ENCODE measurements around the gene UBC. TPM values are rescaled to one million over a fixed set of nuclear protein-coding genes. Genes with fewer than 3 reads are reported as not detected.

Gene UBC
- total and polyA plus RNA-seq, 9 of the 15 experiments (the other 6 are each of a cell fraction or from before 2014, with no cell fraction given) = 533 to 1,153 (median 813) TPM

DNA sequence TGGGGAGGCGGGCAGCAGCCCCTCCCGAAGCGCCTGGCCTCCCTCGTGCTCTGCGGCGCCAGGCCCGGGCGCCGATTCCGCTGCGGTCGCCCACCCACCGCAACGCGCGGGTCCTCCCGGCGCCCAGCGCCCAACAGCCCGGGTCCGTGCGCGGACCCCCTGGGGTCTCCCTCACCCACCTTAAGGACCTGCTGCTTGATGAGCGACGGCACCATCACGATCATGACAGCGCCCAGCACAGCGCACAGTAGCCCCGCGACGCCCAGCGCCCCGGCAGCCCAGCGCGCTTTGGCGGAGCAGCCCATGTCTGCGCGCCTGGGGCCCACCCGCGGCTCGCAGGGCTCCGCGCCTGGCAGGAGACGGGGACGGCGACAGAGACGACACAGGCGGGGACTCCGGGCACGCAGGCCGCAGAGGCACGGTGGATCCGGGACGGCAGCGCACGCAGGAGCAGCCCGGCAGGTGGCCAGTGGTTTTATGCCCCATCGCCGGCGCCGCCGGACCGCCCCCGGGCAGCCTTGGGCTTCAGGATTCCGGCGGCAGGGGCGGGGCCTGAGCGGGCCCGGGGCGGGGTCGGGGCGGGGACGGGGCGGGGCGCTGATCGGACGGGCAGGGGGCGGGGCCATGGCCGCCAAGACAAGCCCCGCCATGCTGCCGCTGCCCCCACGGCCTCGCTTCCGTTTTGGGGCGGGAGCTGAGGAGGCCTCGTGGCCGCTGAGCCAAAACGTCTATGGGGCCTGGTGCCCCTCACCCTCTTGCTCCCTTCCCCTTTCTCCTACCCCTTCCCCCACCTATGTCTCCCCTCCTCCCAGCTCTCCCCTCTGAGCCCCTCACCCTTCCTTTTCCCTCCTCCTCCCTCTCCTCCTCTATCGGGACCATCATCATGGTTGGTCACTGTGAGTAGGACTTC, 50.8 kb downstream of the UBC start, which contains the start of gene SCARB1 (continued):
- TF ChIP-seq, protein P1, sequence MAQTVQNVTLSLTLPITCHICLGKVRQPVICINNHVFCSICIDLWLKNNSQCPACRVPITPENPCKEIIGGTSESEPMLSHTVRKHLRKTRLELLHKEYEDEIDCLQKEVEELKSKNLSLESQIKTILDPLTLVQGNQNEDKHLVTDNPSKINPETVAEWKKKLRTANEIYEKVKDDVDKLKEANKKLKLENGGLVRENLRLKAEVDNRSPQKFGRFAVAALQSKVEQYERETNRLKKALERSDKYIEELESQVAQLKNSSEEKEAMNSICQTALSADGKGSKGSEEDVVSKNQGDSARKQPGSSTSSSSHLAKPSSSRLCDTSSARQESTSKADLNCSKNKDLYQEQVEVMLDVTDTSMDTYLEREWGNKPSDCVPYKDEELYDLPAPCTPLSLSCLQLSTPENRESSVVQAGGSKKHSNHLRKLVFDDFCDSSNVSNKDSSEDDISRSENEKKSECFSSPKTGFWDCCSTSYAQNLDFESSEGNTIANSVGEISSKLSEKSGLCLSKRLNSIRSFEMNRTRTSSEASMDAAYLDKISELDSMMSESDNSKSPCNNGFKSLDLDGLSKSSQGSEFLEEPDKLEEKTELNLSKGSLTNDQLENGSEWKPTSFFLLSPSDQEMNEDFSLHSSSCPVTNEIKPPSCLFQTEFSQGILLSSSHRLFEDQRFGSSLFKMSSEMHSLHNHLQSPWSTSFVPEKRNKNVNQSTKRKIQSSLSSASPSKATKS (CRISPR knock-in tag; IDR thresholded peaks at IDR 0.05) = no peak
- peak; percentile 85 for TF ChIP-seq POLR2B (IDR thresholded peaks at IDR 0.05; ENCODE audit: low read depth, partially characterized antibody)
- TF ChIP-seq DNMT1 (IDR thresholded peaks at IDR 0.05) = no peak
- TF ChIP-seq, protein P2, sequence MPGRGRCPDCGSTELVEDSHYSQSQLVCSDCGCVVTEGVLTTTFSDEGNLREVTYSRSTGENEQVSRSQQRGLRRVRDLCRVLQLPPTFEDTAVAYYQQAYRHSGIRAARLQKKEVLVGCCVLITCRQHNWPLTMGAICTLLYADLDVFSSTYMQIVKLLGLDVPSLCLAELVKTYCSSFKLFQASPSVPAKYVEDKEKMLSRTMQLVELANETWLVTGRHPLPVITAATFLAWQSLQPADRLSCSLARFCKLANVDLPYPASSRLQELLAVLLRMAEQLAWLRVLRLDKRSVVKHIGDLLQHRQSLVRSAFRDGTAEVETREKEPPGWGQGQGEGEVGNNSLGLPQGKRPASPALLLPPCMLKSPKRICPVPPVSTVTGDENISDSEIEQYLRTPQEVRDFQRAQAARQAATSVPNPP (IDR thresholded peaks at IDR 0.05; ENCODE audit: borderline replicate concordance, insufficient read depth, insufficient read length) = no peak
- TF ChIP-seq ZNF778 (CRISPR knock-in tag; IDR thresholded peaks at IDR 0.05) = no peak
- TF ChIP-seq GABPB2 (CRISPR knock-in tag; conservative IDR thresholded peaks at IDR 0.05) = no peak
- peak; percentile 90 for TF ChIP-seq TBP (optimal IDR thresholded peaks at IDR 0.05; ENCODE audit: low read depth, low read length)
- TF ChIP-seq, protein P3, sequence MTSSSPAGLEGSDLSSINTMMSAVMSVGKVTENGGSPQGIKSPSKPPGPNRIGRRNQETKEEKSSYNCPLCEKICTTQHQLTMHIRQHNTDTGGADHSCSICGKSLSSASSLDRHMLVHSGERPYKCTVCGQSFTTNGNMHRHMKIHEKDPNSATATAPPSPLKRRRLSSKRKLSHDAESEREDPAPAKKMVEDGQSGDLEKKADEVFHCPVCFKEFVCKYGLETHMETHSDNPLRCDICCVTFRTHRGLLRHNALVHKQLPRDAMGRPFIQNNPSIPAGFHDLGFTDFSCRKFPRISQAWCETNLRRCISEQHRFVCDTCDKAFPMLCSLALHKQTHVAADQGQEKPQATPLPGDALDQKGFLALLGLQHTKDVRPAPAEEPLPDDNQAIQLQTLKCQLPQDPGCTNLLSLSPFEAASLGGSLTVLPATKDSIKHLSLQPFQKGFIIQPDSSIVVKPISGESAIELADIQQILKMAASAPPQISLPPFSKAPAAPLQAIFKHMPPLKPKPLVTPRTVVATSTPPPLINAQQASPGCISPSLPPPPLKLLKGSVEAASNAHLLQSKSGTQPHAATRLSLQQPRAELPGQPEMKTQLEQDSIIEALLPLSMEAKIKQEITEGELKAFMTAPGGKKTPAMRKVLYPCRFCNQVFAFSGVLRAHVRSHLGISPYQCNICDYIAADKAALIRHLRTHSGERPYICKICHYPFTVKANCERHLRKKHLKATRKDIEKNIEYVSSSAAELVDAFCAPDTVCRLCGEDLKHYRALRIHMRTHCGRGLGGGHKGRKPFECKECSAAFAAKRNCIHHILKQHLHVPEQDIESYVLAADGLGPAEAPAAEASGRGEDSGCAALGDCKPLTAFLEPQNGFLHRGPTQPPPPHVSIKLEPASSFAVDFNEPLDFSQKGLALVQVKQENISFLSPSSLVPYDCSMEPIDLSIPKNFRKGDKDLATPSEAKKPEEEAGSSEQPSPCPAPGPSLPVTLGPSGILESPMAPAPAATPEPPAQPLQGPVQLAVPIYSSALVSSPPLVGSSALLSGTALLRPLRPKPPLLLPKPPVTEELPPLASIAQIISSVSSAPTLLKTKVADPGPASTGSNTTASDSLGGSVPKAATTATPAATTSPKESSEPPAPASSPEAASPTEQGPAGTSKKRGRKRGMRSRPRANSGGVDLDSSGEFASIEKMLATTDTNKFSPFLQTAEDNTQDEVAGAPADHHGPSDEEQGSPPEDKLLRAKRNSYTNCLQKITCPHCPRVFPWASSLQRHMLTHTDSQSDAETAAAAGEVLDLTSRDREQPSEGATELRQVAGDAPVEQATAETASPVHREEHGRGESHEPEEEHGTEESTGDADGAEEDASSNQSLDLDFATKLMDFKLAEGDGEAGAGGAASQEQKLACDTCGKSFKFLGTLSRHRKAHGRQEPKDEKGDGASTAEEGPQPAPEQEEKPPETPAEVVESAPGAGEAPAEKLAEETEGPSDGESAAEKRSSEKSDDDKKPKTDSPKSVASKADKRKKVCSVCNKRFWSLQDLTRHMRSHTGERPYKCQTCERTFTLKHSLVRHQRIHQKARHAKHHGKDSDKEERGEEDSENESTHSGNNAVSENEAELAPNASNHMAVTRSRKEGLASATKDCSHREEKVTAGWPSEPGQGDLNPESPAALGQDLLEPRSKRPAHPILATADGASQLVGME (CRISPR knock-in tag; IDR thresholded peaks at IDR 0.05) = no peak
- TF ChIP-seq, protein P4, sequence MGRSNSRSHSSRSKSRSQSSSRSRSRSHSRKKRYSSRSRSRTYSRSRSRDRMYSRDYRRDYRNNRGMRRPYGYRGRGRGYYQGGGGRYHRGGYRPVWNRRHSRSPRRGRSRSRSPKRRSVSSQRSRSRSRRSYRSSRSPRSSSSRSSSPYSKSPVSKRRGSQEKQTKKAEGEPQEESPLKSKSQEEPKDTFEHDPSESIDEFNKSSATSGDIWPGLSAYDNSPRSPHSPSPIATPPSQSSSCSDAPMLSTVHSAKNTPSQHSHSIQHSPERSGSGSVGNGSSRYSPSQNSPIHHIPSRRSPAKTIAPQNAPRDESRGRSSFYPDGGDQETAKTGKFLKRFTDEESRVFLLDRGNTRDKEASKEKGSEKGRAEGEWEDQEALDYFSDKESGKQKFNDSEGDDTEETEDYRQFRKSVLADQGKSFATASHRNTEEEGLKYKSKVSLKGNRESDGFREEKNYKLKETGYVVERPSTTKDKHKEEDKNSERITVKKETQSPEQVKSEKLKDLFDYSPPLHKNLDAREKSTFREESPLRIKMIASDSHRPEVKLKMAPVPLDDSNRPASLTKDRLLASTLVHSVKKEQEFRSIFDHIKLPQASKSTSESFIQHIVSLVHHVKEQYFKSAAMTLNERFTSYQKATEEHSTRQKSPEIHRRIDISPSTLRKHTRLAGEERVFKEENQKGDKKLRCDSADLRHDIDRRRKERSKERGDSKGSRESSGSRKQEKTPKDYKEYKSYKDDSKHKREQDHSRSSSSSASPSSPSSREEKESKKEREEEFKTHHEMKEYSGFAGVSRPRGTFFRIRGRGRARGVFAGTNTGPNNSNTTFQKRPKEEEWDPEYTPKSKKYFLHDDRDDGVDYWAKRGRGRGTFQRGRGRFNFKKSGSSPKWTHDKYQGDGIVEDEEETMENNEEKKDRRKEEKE (IDR thresholded peaks at IDR 0.05; ENCODE audit: borderline replicate concordance in 1 of 2, control insufficient read depth in 1 of 2, low read depth in 2 of 2, low read length in 1 of 2) = 0 out of 4 replicates have a peak, but pooled peaks of 1 of the 2 experiments have one; percentile 20
- TF ChIP-seq, protein P5, sequence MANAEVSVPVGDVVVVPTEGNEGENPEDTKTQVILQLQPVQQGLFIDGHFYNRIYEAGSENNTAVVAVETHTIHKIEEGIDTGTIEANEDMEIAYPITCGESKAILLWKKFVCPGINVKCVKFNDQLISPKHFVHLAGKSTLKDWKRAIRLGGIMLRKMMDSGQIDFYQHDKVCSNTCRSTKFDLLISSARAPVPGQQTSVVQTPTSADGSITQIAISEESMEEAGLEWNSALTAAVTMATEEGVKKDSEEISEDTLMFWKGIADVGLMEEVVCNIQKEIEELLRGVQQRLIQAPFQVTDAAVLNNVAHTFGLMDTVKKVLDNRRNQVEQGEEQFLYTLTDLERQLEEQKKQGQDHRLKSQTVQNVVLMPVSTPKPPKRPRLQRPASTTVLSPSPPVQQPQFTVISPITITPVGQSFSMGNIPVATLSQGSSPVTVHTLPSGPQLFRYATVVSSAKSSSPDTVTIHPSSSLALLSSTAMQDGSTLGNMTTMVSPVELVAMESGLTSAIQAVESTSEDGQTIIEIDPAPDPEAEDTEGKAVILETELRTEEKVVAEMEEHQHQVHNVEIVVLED (CRISPR knock-in tag; IDR thresholded peaks at IDR 0.05) = no peak
- TF ChIP-seq BACH1 (tag; IDR thresholded peaks at IDR 0.05) = no peak

Measured in K562 (cell line).